Parathyroid adenoma (tissue), 2 donors: Measurements from ENCODE around the gene LIPG.

ENCODE experiments used
- H2AFZ ChIP-seq: fragments of 300-600 bp; sonication (generic); one replicate; pipeline ENCODE4 v1.7.0; 2017; ENCODE audit warnings: antibody characterized with exemption, mild to moderate bottlenecking
- H3K27ac ChIP-seq: fragments of 300-600 bp; sonication (generic); one replicate; pipeline ENCODE4 v1.7.0; 2017
- H3K27me3 ChIP-seq: fragments of 300-600 bp; sonication (generic); one replicate; pipeline ENCODE4 v1.7.0; 2017; ENCODE audit warnings: low read length; ENCODE audit not compliant: control insufficient read depth, insufficient read depth
- H3K36me3 ChIP-seq: fragments of 300-600 bp; sonication (generic); one replicate; pipeline ENCODE4 v1.7.0; 2017; ENCODE audit warnings: low read length; ENCODE audit not compliant: control insufficient read depth, insufficient read depth
- H3K4me1 ChIP-seq: fragments of 300-600 bp; sonication (generic); one replicate; pipeline ENCODE4 v1.7.0; 2017; ENCODE audit warnings: control low read depth
- H3K4me2 ChIP-seq: fragments of 300-600 bp; sonication (generic); one replicate; pipeline ENCODE4 v1.7.0; 2017; ENCODE audit warnings: low read length
- H3K4me3 ChIP-seq: fragments of 300-600 bp; sonication (generic); one replicate; pipeline ENCODE4 v1.7.0; 2017; ENCODE audit warnings: low read depth, low read length
- H3K79me2 ChIP-seq: fragments of 300-600 bp; sonication (generic); one replicate; pipeline ENCODE4 v1.7.0; 2017; ENCODE audit warnings: control low read depth
- H3K9ac ChIP-seq: fragments of 300-600 bp; sonication (generic); one replicate; pipeline ENCODE4 v1.7.0; 2017; ENCODE audit warnings: mild to moderate bottlenecking
- H3K9me3 ChIP-seq: fragments of 300-600 bp; sonication (generic); one replicate; pipeline ENCODE4 v1.7.0; 2017; ENCODE audit warnings: low read length; ENCODE audit not compliant: control insufficient read depth
- TF ChIP-seq, protein P1 (sequence below): fragments of 300-600 bp; sonication (generic); IDR thresholded peaks from one replicate; pipeline ENCODE4 v1.7.0; 2017; ENCODE audit warnings: antibody characterized with exemption, mild to moderate bottlenecking
- donor health status: primary hyperparathyroidism.

The LIPG gene

DNA sequence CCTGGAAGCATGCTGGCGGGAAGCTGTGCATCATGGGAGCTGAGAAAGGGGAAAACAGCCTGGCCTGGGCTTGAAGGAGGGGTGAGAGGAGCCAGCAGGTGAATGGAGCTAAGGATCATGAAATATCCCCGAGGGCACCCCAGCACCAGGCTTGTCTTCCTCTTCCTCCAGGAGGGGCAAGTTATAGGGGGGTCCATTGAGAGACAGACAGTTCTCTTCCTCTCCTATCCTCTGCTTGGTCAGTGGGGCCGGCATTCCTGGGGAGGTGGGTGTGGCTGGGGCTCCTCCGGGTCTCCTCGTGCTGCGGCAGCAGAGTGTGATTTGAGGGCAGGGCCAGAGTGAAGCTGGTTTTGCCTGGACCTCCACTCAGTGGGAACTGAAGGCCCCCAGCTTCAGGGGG lies 78.9 kb downstream of the LIPG start:
- no peaks in the 10 kb centered on the region for H3K9me3 ChIP-seq
- no peaks in the 10 kb centered on the region for H3K36me3 ChIP-seq
- H3K79me2 ChIP-seq, result no peaks in the 10 kb centered on the region
- no peak overlapping the region for H3K9ac ChIP-seq
- no peak overlapping the region for H3K4me2 ChIP-seq
- H3K4me1 ChIP-seq, result no peaks in the 10 kb centered on the region
- no peak overlapping the region for H3K4me3 ChIP-seq
- TF ChIP-seq, protein P1, sequence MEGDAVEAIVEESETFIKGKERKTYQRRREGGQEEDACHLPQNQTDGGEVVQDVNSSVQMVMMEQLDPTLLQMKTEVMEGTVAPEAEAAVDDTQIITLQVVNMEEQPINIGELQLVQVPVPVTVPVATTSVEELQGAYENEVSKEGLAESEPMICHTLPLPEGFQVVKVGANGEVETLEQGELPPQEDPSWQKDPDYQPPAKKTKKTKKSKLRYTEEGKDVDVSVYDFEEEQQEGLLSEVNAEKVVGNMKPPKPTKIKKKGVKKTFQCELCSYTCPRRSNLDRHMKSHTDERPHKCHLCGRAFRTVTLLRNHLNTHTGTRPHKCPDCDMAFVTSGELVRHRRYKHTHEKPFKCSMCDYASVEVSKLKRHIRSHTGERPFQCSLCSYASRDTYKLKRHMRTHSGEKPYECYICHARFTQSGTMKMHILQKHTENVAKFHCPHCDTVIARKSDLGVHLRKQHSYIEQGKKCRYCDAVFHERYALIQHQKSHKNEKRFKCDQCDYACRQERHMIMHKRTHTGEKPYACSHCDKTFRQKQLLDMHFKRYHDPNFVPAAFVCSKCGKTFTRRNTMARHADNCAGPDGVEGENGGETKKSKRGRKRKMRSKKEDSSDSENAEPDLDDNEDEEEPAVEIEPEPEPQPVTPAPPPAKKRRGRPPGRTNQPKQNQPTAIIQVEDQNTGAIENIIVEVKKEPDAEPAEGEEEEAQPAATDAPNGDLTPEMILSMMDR, result no peak
- no peaks in the 10 kb centered on the region for H3K27me3 ChIP-seq
- no peak overlapping the region for H2AFZ ChIP-seq
- no peak overlapping the region for H3K27ac ChIP-seq

DNA sequence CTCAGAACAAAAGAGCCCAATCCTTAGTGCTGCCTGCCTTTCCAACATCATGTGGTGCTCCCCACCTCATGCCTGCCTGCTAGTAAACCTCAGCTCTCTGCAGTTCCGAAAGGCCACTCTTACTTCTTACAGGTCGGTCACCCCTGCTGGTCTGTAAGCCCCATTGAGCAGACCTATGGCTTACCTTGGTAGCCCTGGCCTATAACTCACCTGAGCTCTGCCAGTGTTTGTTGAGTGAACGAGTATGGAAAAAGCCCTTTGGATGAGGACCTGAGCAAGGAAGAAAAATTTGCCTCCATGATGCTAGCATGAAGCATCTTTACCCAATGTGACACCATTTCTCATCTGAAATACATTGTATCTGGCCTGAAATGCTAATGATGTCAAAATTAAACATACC lies 83.3 kb downstream of the LIPG start:
- Histone ChIP-seq H2AFZ (no peak overlapping the region), H3K27ac (no peak overlapping the region), H3K9ac (no peak overlapping the region), H3K79me2 (no peaks in the 10 kb centered on the region), H3K4me3 (no peak overlapping the region), H3K4me1 (no peaks in the 10 kb centered on the region), H3K27me3 (no peaks in the 10 kb centered on the region), H3K36me3 (no peaks in the 10 kb centered on the region), H3K9me3 (no peaks in the 10 kb centered on the region), H3K4me2 (no peak overlapping the region)
- TF ChIP-seq, protein P1, result no peak

DNA sequence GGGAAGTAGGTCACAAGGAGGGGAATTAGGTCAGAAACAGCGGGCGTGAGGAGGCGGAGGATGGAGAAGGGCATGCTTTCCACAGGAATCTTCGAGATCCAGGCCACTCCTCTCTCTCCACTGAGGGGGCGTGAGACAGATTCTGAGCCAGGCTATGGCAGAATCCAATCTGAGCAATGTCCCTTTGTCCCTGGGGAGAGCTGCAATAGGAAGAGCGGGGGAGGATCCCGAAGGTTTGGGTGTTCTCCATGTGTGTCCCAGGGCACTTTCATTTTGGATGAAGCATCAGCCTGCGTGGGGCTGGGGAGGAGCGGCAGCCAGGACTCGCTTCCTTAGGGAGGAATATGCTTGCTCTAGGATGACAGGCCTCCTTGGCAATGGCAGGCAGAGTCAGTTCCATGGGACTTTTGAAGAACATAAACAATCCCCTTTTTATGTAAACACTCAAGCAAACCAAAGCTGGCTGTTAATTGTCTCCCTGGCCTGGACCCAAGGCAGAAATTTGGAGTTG lies 84.0 kb downstream of the LIPG start:
- Histone ChIP-seq H3K27me3 (no peaks in the 10 kb centered on the region), H3K4me1 (no peaks in the 10 kb centered on the region), H3K4me3 (no peak overlapping the region), H3K4me2 (no peak overlapping the region), H3K36me3 (no peaks in the 10 kb centered on the region), H3K9me3 (no peaks in the 10 kb centered on the region), H3K79me2 (no peaks in the 10 kb centered on the region), H3K9ac (no peak overlapping the region), H3K27ac (no peak overlapping the region), H2AFZ (no peak overlapping the region)
- TF ChIP-seq, protein P1, result no peak

DNA sequence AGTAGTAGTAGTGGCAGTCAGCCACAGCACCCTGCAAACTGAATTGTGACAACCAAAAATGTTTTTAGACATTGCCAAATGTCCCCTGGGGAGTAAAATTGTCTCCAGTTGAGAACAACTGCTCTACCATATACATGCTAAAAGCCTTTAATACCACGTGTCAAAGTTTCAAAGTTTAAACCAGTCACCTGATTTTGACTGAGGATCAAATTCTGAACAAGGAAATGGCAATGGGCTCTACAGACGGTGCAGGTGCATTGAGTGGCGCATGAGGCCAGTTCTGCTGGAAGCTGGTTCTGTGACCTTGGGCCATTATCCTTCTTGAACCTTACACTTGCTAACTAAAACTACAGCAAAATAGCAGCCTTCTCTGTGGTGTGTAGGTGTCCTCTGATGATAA lies 85.0 kb downstream of the LIPG start:
- Histone ChIP-seq H3K9me3 (no peaks in the 10 kb centered on the region), H3K4me3 (no peak overlapping the region), H3K9ac (no peak overlapping the region), H3K36me3 (no peaks in the 10 kb centered on the region), H3K27ac (no peak overlapping the region), H3K27me3 (no peaks in the 10 kb centered on the region), H3K4me2 (no peak overlapping the region), H2AFZ (no peak overlapping the region), H3K4me1 (no peaks in the 10 kb centered on the region), H3K79me2 (no peaks in the 10 kb centered on the region)
- TF ChIP-seq, protein P1, result no peak

DNA sequence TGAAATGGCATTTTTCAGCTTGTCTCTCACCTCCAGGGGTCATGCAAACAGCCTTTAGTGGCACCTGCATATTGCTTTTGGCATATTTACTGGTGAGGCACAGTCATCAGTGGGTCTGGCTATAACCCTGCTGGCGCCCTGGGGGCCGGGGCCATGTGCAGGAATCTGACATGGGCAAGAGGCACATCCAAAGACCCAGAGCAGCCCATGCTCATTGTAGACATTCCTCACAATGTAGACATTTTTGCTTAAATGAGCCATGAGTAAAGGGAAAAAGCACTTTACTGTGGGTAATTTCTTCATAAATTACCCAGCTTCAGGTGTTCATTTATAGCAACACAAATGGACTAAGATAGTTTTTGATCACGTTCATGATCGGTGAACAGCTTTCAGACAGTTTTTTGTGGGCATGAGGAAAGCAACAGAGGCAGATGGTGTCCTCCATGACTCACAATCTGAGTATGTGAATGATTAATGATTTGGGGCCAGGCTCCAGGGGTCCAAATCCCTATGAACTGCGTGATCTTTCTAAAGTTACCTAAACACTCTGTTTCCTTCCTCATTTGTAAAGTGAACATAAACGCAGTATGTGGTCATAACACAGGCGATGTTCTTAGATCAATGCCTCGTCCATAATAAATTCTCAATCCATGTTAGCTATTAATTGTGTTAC lies 85.8 kb downstream of the LIPG start:
- Histone ChIP-seq H3K4me3 (no peak overlapping the region), H3K9me3 (no peaks in the 10 kb centered on the region), H3K36me3 (no peaks in the 10 kb centered on the region), H3K27ac (no peak overlapping the region), H3K27me3 (no peaks in the 10 kb centered on the region), H2AFZ (no peak overlapping the region), H3K4me1 (no peaks in the 10 kb centered on the region), H3K79me2 (no peaks in the 10 kb centered on the region), H3K4me2 (no peak overlapping the region), H3K9ac (no peak overlapping the region)
- TF ChIP-seq, protein P1, result no peak
